ENCODE results near the gene USP21. TPM values are rescaled to one million over a fixed set of nuclear protein-coding genes. Genes with fewer than 3 reads are reported as not detected.

Gene USP21
- total RNA-seq, 1 experiment from 2014 or later: 41.9 TPM

DNA sequence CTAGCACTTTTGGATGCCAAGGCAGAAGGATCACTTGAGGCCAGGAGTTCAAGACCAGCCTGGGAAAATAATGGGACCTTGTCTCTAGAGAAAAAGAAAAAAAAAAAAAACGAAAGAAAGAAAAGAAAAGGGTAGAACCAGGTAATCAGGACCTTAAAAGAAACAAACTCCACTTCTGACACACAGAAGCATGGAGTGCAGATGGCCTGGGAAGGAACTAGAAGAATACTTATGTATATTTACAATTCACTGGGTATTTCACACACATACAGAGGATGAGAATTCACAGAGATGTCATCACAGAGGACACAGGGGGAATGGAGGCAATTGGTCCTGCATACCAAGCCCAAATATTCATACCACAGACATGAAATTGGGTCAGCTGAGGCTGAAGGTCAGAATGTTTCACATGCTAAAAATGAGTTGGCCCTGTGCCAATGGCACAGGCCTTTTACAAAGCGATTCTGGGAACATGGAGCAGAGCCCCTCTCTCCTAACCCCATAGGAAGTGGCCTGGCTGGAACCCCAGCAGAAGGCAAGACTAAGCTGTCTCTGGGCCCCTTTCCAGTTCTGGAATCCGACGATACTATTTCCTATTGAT is 13.6 kb downstream of the USP21 start:
- in situ Hi-C loops (cut with HindIII; ENCODE audit: low pct_unique_long_range_greater_than_20kb, low sequenced_read_pairs) (no loop called here), intact Hi-C loops (cut with micrococcal nuclease; ENCODE audit: unreplicated experiment) (no loop called here)
- ChIA-PET CTCF (no interaction called here), POLR2A (no interaction called here)
- H3K27ac ChIP-seq (ENCODE audit: low read length): no peak overlapping the region
- H3K4me3 ChIP-seq (ENCODE audit: low read depth in 2 of 2, low read length in 2 of 2): no peak overlapping the region
- no peaks in the 10 kb centered on the region for H3K9me3 ChIP-seq (ENCODE audit: control insufficient read depth, insufficient read depth, low read depth, low read length)
- TF ChIP-seq, protein P1, sequence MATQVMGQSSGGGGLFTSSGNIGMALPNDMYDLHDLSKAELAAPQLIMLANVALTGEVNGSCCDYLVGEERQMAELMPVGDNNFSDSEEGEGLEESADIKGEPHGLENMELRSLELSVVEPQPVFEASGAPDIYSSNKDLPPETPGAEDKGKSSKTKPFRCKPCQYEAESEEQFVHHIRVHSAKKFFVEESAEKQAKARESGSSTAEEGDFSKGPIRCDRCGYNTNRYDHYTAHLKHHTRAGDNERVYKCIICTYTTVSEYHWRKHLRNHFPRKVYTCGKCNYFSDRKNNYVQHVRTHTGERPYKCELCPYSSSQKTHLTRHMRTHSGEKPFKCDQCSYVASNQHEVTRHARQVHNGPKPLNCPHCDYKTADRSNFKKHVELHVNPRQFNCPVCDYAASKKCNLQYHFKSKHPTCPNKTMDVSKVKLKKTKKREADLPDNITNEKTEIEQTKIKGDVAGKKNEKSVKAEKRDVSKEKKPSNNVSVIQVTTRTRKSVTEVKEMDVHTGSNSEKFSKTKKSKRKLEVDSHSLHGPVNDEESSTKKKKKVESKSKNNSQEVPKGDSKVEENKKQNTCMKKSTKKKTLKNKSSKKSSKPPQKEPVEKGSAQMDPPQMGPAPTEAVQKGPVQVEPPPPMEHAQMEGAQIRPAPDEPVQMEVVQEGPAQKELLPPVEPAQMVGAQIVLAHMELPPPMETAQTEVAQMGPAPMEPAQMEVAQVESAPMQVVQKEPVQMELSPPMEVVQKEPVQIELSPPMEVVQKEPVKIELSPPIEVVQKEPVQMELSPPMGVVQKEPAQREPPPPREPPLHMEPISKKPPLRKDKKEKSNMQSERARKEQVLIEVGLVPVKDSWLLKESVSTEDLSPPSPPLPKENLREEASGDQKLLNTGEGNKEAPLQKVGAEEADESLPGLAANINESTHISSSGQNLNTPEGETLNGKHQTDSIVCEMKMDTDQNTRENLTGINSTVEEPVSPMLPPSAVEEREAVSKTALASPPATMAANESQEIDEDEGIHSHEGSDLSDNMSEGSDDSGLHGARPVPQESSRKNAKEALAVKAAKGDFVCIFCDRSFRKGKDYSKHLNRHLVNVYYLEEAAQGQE (IDR thresholded peaks at IDR 0.05; ENCODE audit: insufficient read depth in 1 of 2, low read depth in 2 of 2, low read length in 1 of 2): no peak
- TF ChIP-seq TCF7L2 (IDR thresholded peaks at IDR 0.05; ENCODE audit: low read depth, low read length) (no peak), POLR2AphosphoS5 (IDR thresholded peaks at IDR 0.05; ENCODE audit: low read depth, low read length) (no peak), SIN3A (IDR thresholded peaks at IDR 0.05; ENCODE audit: borderline replicate concordance, insufficient read depth, low read depth, low read length) (no peak)
- TF ChIP-seq, protein P2, sequence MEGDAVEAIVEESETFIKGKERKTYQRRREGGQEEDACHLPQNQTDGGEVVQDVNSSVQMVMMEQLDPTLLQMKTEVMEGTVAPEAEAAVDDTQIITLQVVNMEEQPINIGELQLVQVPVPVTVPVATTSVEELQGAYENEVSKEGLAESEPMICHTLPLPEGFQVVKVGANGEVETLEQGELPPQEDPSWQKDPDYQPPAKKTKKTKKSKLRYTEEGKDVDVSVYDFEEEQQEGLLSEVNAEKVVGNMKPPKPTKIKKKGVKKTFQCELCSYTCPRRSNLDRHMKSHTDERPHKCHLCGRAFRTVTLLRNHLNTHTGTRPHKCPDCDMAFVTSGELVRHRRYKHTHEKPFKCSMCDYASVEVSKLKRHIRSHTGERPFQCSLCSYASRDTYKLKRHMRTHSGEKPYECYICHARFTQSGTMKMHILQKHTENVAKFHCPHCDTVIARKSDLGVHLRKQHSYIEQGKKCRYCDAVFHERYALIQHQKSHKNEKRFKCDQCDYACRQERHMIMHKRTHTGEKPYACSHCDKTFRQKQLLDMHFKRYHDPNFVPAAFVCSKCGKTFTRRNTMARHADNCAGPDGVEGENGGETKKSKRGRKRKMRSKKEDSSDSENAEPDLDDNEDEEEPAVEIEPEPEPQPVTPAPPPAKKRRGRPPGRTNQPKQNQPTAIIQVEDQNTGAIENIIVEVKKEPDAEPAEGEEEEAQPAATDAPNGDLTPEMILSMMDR (IDR thresholded peaks at IDR 0.05): no peak
- ATAC-seq (no peak), DNase-seq (ENCODE audit: low read depth, low spot score) (no peak)
- peaks cover 6% of the 10 kb centered on the region for H3K4me1 ChIP-seq (ENCODE audit: control insufficient read depth, insufficient read depth, low read length)
- peaks cover 25% of the 10 kb centered on the region for H3K36me3 ChIP-seq (ENCODE audit: control insufficient read depth, insufficient read depth, low read length)
- no TSS peak for BruUV-seq (replicated peaks)
- H3K27me3 ChIP-seq (ENCODE audit: control insufficient read depth, insufficient read depth, low read length): no peaks in the 10 kb centered on the region

DNA sequence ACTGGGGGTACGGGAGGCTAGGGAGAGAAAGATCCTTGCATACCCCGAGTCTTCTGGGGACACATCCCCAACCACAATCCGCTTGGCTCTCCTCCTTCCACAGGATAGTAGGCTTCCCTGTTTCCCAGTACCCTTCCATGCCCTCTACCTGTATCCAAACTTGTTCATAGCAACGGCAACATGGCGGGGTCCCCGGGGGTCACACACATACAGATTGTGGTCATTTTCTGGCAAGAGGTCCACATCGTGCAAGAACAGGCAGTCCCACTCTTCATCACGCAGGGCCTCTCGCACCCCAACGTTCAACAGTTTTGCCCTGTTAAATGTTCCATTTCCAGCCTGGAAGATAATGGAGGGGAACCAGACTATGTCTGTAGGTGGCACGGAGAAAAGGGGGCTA is 14.4 kb downstream of the USP21 start:
- in situ Hi-C loops (cut with HindIII; ENCODE audit: low pct_unique_long_range_greater_than_20kb, low sequenced_read_pairs): no loop called here
- ATAC-seq (no peak), DNase-seq (ENCODE audit: low read depth, low spot score) (no peak)
- ChIA-PET CTCF (no interaction called here), POLR2A (interaction anchor here (0.6 kb wide), 1 partner anchor 186 kb away, joined by 3 read pairs; no protein-coding TSS in a partner anchor)
- peaks cover 10% of the 10 kb centered on the region for H3K4me1 ChIP-seq (ENCODE audit: control insufficient read depth, insufficient read depth, low read length)
- no peaks in the 10 kb centered on the region for H3K27me3 ChIP-seq (ENCODE audit: control insufficient read depth, insufficient read depth, low read length)
- H3K4me3 ChIP-seq (ENCODE audit: low read depth in 2 of 2, low read length in 2 of 2): no peak overlapping the region
- no peak overlapping the region for H3K27ac ChIP-seq (ENCODE audit: low read length)
- H3K9me3 ChIP-seq (ENCODE audit: control insufficient read depth, insufficient read depth, low read depth, low read length): no peaks in the 10 kb centered on the region
- no TSS peak for BruUV-seq (replicated peaks)
- peaks cover 25% of the 10 kb centered on the region for H3K36me3 ChIP-seq (ENCODE audit: control insufficient read depth, insufficient read depth, low read length)
- TF ChIP-seq, protein P2 (IDR thresholded peaks at IDR 0.05): no peak
- TF ChIP-seq TCF7L2 (IDR thresholded peaks at IDR 0.05; ENCODE audit: low read depth, low read length): no peak
- TF ChIP-seq POLR2AphosphoS5 (IDR thresholded peaks at IDR 0.05; ENCODE audit: low read depth, low read length): no peak
- TF ChIP-seq SIN3A (IDR thresholded peaks at IDR 0.05; ENCODE audit: borderline replicate concordance, insufficient read depth, low read depth, low read length): no peak
- TF ChIP-seq, protein P1 (IDR thresholded peaks at IDR 0.05; ENCODE audit: insufficient read depth in 1 of 2, low read depth in 2 of 2, low read length in 1 of 2): no peak
- intact Hi-C loops (cut with micrococcal nuclease; ENCODE audit: unreplicated experiment): no loop called here

Data from Panc1 (cell line).